Measurements from ENCODE around the gene KCNJ9. TPM values are rescaled to one million over a fixed set of nuclear protein-coding genes. Genes with fewer than 3 reads are reported as not detected.

Gene KCNJ9
- total and polyA plus RNA-seq, 2 of the 13 experiments (the other 11 are each of a cell fraction or from before 2014, with no cell fraction given), result not detected

DNA sequence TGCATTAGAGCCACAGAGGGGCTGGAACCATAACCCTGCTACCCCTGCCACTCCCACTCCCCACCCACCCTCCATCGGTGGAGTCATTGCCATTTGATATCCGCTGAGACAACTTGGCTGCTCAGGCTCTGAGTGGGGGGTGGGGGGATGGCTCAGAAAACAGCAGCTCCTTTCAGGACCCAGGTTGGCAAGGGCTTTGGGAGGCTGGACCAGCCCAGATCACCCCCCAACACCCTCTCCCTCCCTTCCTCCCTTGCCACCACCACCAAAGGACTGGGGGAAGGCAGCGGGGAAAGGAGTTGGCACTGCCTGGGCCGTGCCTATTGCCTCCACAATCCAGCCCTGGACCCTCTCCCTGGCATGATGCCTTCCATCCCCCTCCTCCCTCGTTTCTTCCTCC is 13.1 kb upstream of the KCNJ9 start:
- Histone ChIP-seq H2AFZ (ENCODE audit: low read length) (no peak overlapping the region), H3K27ac (ENCODE audit: extremely low read length, insufficient read depth, low read length) (no peak overlapping the region), H3K9ac (ENCODE audit: insufficient read depth, low read depth, low read length) (no peak overlapping the region), H3K27me3 (ENCODE audit: control insufficient read depth in 1 of 2, insufficient read depth in 2 of 2, low read length in 2 of 2) (no peaks in the 10 kb centered on the region; a peak in 1 of 5 replicates), H3K9me3 (ENCODE audit: low read length) (no peaks in the 10 kb centered on the region), H3K4me1 (ENCODE audit: insufficient read depth, low read length) (peaks cover 84% of the 10 kb centered on the region), H3K36me3 (replicated peaks in 1 of 2; ENCODE audit: control insufficient read depth in 1 of 2, insufficient read depth in 2 of 2, low read length in 2 of 2) (no peaks in the 10 kb centered on the region; a peak in 1 of 5 replicates), H3K79me2 (ENCODE audit: insufficient read depth, low read length) (peaks cover 3% of the 10 kb centered on the region), H3K4me3 (replicated peaks in 1 of 3; ENCODE audit: insufficient read depth in 1 of 3, low read depth in 2 of 3, low read length in 3 of 3) (peak overlapping the region in 1 of 3 experiments; percentile 24; a peak in 2 of 6 replicates), H4K20me1 (ENCODE audit: insufficient read depth, low read length) (no peaks in the 10 kb centered on the region), H3K4me2 (ENCODE audit: low read depth, low read length) (peak overlapping the region; percentile 92)
- FAIRE-seq, result no peak
- ChIA-PET CTCF (ENCODE audit: low intra/inter-chr PET ratio, low total read pairs) (no interaction called here), POLR2A (interaction anchor here (0.7 to 3.4 kb wide), 3 partner anchors 15 to 30 kb away, joined by 3 to 25 read pairs (median 10); partner anchors contain the start of gene IGSF8)
- WGBS (ENCODE audit: low lambda C conversion rate), result 79% methylated on average over 5 of the region's 5 CpGs
- intact Hi-C loops (cut with micrococcal nuclease; ENCODE audit: unreplicated experiment) (no loop called here), in situ Hi-C loops (cut with HindIII; ENCODE audit: extremely low pct_ligation_motif_present, low pct_unique_long_range_greater_than_20kb) (no loop called here)
- no peak for DNase-seq (ENCODE audit: low spot score)
- TF ChIP-seq, protein P1, sequence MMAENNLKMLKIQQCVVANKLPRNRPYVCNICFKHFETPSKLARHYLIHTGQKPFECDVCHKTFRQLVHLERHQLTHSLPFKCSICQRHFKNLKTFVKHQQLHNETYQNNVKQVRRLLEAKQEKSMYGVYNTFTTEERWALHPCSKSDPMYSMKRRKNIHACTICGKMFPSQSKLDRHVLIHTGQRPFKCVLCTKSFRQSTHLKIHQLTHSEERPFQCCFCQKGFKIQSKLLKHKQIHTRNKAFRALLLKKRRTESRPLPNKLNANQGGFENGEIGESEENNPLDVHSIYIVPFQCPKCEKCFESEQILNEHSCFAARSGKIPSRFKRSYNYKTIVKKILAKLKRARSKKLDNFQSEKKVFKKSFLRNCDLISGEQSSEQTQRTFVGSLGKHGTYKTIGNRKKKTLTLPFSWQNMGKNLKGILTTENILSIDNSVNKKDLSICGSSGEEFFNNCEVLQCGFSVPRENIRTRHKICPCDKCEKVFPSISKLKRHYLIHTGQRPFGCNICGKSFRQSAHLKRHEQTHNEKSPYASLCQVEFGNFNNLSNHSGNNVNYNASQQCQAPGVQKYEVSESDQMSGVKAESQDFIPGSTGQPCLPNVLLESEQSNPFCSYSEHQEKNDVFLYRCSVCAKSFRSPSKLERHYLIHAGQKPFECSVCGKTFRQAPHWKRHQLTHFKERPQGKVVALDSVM (CRISPR knock-in tag; IDR thresholded peaks at IDR 0.05), result no peak
- TF ChIP-seq, protein P2, sequence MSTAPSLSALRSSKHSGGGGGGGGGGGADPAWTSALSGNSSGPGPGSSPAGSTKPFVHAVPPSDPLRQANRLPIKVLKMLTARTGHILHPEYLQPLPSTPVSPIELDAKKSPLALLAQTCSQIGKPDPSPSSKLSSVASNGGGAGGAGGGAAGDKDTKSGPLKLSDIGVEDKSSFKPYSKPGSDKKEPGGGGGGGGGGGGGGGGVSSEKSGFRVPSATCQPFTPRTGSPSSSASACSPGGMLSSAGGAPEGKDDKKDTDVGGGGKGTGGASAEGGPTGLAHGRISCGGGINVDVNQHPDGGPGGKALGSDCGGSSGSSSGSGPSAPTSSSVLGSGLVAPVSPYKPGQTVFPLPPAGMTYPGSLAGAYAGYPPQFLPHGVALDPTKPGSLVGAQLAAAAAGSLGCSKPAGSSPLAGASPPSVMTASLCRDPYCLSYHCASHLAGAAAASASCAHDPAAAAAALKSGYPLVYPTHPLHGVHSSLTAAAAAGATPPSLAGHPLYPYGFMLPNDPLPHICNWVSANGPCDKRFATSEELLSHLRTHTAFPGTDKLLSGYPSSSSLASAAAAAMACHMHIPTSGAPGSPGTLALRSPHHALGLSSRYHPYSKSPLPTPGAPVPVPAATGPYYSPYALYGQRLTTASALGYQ (CRISPR knock-in tag; IDR thresholded peaks at IDR 0.05), result no peak
- TF ChIP-seq KLF13 (CRISPR knock-in tag; IDR thresholded peaks at IDR 0.05) (no peak), ZNF552 (CRISPR knock-in tag; IDR thresholded peaks at IDR 0.05; ENCODE audit: borderline replicate concordance) (no peak), HNRNPL (IDR thresholded peaks at IDR 0.05; ENCODE audit: low read depth, low read length) (0 out of 2 replicates have a peak, but pooled peaks have one; percentile 28), FOSL1 (CRISPR knock-in tag; IDR thresholded peaks at IDR 0.05; ENCODE audit: borderline replicate concordance) (no peak)
- TF ChIP-seq, protein P3, sequence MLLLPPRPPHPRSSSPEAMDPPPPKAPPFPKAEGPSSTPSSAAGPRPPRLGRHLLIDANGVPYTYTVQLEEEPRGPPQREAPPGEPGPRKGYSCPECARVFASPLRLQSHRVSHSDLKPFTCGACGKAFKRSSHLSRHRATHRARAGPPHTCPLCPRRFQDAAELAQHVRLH (CRISPR knock-in tag; IDR thresholded peaks at IDR 0.05; ENCODE audit: borderline replicate concordance, low read depth), result no peak
- no peak for ATAC-seq
- BruUV-seq (replicated peaks), result no TSS peak
